Loucy (cell line): Measurements from ENCODE around the gene DIP2B.

Experiments used
- EZH2phosphoT487 ChIP-seq: fragments of 200-600 bp; IDR thresholded peaks from 2 replicates; pipeline ENCODE4 v1.6.1; 2018; ENCODE audit warnings: antibody characterized with exemption, mild to moderate bottlenecking, moderate library complexity, borderline replicate concordance
- TF ChIP-seq, protein P1 (sequence below): fragments of 200-600 bp; sonication (generic); conservative IDR thresholded peaks from 2 replicates; pipeline ENCODE4 v1.5.1; 2014; ENCODE audit warnings: mild to moderate bottlenecking, antibody characterized with exemption, low read length

- TF ChIP-seq, protein P1, sequence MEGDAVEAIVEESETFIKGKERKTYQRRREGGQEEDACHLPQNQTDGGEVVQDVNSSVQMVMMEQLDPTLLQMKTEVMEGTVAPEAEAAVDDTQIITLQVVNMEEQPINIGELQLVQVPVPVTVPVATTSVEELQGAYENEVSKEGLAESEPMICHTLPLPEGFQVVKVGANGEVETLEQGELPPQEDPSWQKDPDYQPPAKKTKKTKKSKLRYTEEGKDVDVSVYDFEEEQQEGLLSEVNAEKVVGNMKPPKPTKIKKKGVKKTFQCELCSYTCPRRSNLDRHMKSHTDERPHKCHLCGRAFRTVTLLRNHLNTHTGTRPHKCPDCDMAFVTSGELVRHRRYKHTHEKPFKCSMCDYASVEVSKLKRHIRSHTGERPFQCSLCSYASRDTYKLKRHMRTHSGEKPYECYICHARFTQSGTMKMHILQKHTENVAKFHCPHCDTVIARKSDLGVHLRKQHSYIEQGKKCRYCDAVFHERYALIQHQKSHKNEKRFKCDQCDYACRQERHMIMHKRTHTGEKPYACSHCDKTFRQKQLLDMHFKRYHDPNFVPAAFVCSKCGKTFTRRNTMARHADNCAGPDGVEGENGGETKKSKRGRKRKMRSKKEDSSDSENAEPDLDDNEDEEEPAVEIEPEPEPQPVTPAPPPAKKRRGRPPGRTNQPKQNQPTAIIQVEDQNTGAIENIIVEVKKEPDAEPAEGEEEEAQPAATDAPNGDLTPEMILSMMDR, result no peak
- no peak for TF ChIP-seq EZH2phosphoT487
These were observed 54.2 kb downstream of the DIP2B start for GRCh38 chr12:50558970-50559369.
